ENCODE data around the gene RNF128.
A peak's percentile ranks its signal among the peaks of the same experiment; 100 is the strongest.
"Not testable (repeated sequence)": the region's sequence is repeated elsewhere in the genome, so short reads cannot be mapped to it uniquely, and the experiment has no call there.

RNF128 gene

DNA sequence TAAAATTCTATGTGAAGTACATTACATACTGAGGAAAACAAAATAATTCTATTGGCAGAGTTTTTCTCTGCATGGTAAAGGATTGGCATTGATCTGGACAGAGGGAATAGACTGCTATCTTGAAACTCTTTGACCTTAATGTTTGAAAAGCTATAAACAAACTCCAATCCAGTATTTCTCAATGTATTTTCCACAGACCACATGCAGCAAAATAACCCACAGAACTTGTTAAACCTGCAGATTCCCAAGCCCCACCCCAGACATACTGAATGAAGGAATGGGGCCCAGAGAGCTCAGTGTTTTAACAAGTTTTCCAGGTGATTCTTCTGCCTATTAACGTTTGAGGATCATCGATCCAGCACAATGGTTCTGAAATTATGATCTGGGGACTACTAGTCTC lies 15.7 kb downstream of the RNF128 start:
- TF ChIP-seq, protein P1, sequence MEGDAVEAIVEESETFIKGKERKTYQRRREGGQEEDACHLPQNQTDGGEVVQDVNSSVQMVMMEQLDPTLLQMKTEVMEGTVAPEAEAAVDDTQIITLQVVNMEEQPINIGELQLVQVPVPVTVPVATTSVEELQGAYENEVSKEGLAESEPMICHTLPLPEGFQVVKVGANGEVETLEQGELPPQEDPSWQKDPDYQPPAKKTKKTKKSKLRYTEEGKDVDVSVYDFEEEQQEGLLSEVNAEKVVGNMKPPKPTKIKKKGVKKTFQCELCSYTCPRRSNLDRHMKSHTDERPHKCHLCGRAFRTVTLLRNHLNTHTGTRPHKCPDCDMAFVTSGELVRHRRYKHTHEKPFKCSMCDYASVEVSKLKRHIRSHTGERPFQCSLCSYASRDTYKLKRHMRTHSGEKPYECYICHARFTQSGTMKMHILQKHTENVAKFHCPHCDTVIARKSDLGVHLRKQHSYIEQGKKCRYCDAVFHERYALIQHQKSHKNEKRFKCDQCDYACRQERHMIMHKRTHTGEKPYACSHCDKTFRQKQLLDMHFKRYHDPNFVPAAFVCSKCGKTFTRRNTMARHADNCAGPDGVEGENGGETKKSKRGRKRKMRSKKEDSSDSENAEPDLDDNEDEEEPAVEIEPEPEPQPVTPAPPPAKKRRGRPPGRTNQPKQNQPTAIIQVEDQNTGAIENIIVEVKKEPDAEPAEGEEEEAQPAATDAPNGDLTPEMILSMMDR (IDR thresholded peaks at IDR 0.05) = no peak
- no peak for TF ChIP-seq ZFX (IDR thresholded peaks at IDR 0.05; ENCODE audit: borderline replicate concordance)
- H3K27ac ChIP-seq = no peak overlapping the region

DNA sequence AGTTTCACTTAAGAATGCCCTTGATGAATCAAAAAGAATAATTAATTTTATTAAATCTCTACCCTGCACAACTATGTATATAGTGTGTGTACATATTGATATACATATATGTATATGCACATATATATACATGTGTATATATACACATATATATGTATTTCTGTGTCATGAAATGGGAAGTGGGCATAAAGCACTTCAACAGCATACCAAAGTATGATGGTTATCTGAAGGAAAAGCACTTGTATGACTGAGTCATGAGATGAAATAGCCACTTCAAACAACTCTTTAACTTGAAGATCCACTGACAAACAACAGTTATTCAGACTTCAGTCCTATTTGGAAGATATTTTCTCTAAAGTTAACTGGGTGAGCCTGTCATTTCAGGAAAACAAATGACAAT lies 16.3 kb downstream of the RNF128 start:
- no peak for TF ChIP-seq ZFX (IDR thresholded peaks at IDR 0.05; ENCODE audit: borderline replicate concordance)
- TF ChIP-seq, protein P1 (IDR thresholded peaks at IDR 0.05) = no peak
- no peak overlapping the region for H3K27ac ChIP-seq

DNA sequence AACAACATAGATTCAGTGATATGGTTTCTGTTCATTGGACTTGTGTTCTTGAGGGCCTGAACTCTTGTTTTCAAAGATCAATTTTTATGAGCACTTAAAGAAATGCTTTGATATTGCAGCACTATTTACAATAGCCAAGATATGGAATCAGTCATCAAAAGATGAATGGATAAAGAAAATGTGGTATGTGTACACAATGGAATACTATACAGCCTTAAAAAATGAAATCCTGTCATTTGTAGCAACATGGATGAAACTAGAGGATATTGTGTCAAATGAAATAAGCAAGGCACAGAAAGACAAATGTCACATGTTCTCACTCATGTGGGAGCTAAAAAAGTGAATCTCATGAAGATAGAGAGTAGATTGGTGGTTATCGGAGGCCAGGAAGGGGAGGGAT lies 21.9 kb downstream of the RNF128 start:
- no peak overlapping the region for H3K27ac ChIP-seq
- no peak for TF ChIP-seq ZFX (IDR thresholded peaks at IDR 0.05; ENCODE audit: borderline replicate concordance)
- TF ChIP-seq, protein P1 (IDR thresholded peaks at IDR 0.05) = no peak

DNA sequence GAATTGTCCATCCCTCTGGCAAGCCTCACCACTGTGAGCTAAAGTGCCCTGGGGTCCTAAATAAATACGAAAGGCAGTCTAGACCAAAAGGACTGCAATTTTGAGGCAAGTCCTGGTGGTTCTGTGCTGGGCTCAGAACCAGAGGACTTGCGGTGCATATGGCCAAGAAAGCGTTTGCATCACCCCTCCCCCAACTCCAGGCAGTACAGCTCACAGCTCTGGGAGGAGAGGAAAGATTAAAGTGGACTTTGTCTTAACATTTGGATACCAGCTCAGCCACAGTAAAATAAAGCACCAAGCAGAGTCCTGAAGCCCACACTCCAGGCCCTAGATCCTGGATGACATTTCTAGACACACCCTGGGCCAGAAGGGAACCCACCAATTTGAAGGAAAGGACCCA lies 24.9 kb downstream of the RNF128 start:
- H3K27ac ChIP-seq = no peak overlapping the region
- TF ChIP-seq ZFX (IDR thresholded peaks at IDR 0.05; ENCODE audit: borderline replicate concordance) = no peak
- TF ChIP-seq, protein P1 (IDR thresholded peaks at IDR 0.05) = no peak

DNA sequence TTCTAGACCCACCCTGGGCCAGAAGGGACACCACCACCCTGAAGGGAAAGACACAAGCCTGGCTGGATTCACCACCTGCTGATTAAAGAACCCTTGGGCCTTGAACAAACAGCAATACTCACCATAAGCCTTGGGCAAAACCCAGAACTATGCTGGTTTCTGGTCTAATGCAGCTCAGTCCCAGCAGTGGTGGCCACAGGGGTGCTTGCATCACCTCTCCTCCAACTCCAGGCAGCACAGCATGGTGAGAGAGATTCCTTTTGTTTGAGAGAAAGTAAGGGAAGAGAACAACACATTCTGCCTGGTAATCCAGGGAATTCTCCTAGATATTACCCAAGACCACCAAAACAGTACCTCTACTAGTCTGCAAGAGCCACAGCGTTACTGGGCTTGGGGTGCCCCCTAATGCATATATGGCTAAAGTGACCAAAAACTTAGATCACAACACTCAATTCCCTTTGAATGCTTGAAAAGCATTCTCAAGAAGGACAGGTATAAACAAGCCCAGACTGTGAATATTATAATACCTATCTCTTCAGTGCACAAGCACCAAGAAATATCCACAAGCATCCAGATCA lies 25.7 kb downstream of the RNF128 start:
- TF ChIP-seq, protein P1 (IDR thresholded peaks at IDR 0.05) = no peak
- no peak for TF ChIP-seq ZFX (IDR thresholded peaks at IDR 0.05; ENCODE audit: borderline replicate concordance)
- H3K27ac ChIP-seq = no peak overlapping the region

DNA sequence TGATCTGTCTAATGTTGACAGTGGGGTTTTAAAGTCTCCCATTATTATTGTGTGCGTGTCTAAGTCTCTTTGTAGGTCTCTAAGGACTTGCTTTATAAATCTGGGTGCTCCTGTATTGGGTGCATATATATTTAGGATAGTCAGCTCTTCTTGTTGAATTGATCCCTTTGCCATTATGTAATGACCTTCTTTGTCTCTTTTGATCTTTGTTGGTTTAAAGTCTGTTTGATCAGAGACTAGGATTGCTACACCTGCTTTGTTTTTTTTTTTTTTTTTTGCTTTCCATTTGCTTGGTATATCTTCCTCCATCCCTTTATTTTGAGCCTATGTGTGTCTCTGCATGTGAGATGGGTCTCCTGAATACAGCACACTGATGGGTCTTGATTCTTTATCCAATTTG lies 42.8 kb downstream of the RNF128 start:
- not testable (repeated sequence) for H3K27ac ChIP-seq

DNA sequence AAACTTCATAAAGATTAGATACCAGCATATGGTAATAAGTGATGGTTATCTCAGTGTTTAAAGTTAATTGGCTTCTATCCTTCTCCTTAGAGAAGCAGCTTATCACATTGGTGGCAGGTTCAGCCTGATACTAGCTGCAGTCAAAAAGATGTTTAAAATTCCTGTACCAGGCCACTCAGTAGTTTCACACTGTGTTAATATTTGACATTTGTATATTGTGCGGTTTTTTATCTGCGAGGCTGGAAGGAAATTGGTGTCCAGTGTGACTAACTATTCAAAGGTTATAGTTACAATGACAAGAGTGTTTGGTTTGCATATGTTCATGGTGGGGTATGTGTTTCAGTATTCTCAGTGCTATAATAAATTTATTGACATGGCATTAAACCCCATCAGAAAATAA lies 48.5 kb downstream of the RNF128 start:
- no peak overlapping the region for H3K27ac ChIP-seq
- TF ChIP-seq, protein P1 (IDR thresholded peaks at IDR 0.05) = no peak
- TF ChIP-seq ZFX (IDR thresholded peaks at IDR 0.05; ENCODE audit: borderline replicate concordance) = no peak

DNA sequence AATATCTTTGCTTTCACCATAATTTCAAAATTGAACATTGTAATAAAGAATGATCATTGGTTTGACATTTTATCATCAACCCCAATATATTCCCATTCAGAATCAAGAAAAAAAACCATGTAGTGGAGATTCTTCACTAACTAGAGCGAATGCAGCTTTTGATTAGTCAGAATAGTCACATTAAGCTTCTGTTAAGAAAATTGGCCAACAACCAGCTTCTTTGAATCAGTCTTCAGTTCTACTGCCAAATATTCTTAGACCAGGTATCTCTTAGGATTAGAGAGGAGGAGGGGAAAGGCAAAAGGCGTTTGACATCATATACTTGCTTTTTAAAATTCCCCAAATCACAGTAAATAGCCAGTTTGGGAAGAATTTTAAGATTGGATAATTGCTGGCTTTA lies 53.8 kb downstream of the RNF128 start:
- TF ChIP-seq, protein P1 (IDR thresholded peaks at IDR 0.05) = no peak
- no peak for TF ChIP-seq ZFX (IDR thresholded peaks at IDR 0.05; ENCODE audit: borderline replicate concordance)

More for the DNA sequence above, 53.8 kb downstream of the RNF128 start:
- H3K27ac ChIP-seq = peak overlapping the region; percentile 65
